ENCODE data around the gene GPSM3. TPM values are rescaled to one million over a fixed set of nuclear protein-coding genes. Genes with fewer than 3 reads are reported as not detected.

The GPSM3 gene
- polyA plus RNA-seq, 1 experiment, result 13.3 TPM

GRCh38 chr6:32149932-32150870, 42.2 kb downstream of the GPSM3 start:
- CTCF ChIA-PET, result interaction anchor here (2.1 to 3.4 kb wide), 2 partner anchors 20 to 32 kb away, joined by 11 to 16 read pairs; partner anchors contain the start of gene FKBPL
- TF ChIP-seq CTCF (IDR thresholded peaks at IDR 0.05; ENCODE audit: insufficient read depth, low read depth, low read length), result no peak
- H3K36me3 ChIP-seq (ENCODE audit: control insufficient read depth, insufficient read depth, low read length), result peaks cover 6% of the 10 kb centered on the region
- POLR2A ChIA-PET, result no interaction called here
- no peaks in the 10 kb centered on the region for H3K27me3 ChIP-seq (ENCODE audit: control insufficient read depth, insufficient read depth, low read length)
- DNase-seq (ENCODE audit: low read depth), result no peak
- peak overlapping the region; percentile 10 for H3K4me3 ChIP-seq (ENCODE audit: low read depth, low read length)

GRCh38 chr6:32149092-32149755, 43.2 kb downstream of the GPSM3 start:
- DNase-seq (ENCODE audit: low read depth), result no peak
- Histone ChIP-seq H3K27me3 (ENCODE audit: control insufficient read depth, insufficient read depth, low read length) (no peaks in the 10 kb centered on the region), H3K36me3 (ENCODE audit: control insufficient read depth, insufficient read depth, low read length) (peaks cover 6% of the 10 kb centered on the region), H3K4me3 (ENCODE audit: low read depth, low read length) (no peak overlapping the region)
- CTCF ChIA-PET, result no interaction called here
- TF ChIP-seq CTCF (IDR thresholded peaks at IDR 0.05; ENCODE audit: insufficient read depth, low read depth, low read length), result no peak
- POLR2A ChIA-PET, result no interaction called here

GRCh38 chr6:32148289-32149091, 44.0 kb downstream of the GPSM3 start:
- Histone ChIP-seq H3K36me3 (ENCODE audit: control insufficient read depth, insufficient read depth, low read length) (peaks cover 6% of the 10 kb centered on the region), H3K4me3 (ENCODE audit: low read depth, low read length) (no peak overlapping the region), H3K27me3 (ENCODE audit: control insufficient read depth, insufficient read depth, low read length) (no peaks in the 10 kb centered on the region)
- ChIA-PET CTCF (interaction anchor here (0.6 kb wide), 2 partner anchors 40 to 1564 kb away, joined by 3 to 4 read pairs; no protein-coding TSS in a partner anchor), POLR2A (no interaction called here)
- no peak for TF ChIP-seq CTCF (IDR thresholded peaks at IDR 0.05; ENCODE audit: insufficient read depth, low read depth, low read length)
- DNase-seq (ENCODE audit: low read depth), result no peak

GRCh38 chr6:32147401-32148132, 44.9 kb downstream of the GPSM3 start:
- peaks cover 6% of the 10 kb centered on the region for H3K36me3 ChIP-seq (ENCODE audit: control insufficient read depth, insufficient read depth, low read length)
- no peaks in the 10 kb centered on the region for H3K27me3 ChIP-seq (ENCODE audit: control insufficient read depth, insufficient read depth, low read length)
- no peak for DNase-seq (ENCODE audit: low read depth)
- TF ChIP-seq CTCF (IDR thresholded peaks at IDR 0.05; ENCODE audit: insufficient read depth, low read depth, low read length), result no peak
- POLR2A ChIA-PET, result no interaction called here
- CTCF ChIA-PET, result interaction anchor here (0.6 to 1.5 kb wide), 3 partner anchors 29 to 1563 kb away, joined by 3 to 5 read pairs (median 4); no protein-coding TSS in a partner anchor
- no peak overlapping the region for H3K4me3 ChIP-seq (ENCODE audit: low read depth, low read length)

Data from BJ (cell line).